GM23338 (cell line): ENCODE measurements around the gene GPR50. TPM values are rescaled to one million over a fixed set of nuclear protein-coding genes. Genes with fewer than 3 reads are reported as not detected.

ENCODE experiments used
- ATAC-seq: fragments of 200-7000 bp; cut with Tn5 transposase; 3 replicates; pipeline ENCODE4 v1.9.1; 2020
- DNase-seq: peaks from one replicate; pipeline ENCODE4 v3.0.0-alpha.2; 2015; ENCODE audit warnings: low spot score
- H2AFZ ChIP-seq: fragments of 200-600 bp; sonication (generic); 2 replicates; pipeline ENCODE4 v1.8.0; 2016; ENCODE audit warnings: antibody characterized with exemption, mild to moderate bottlenecking, moderate library complexity
- H3F3A ChIP-seq: fragments of 200-600 bp; sonication (generic); replicated peaks from 2 replicates; pipeline ENCODE4 v1.8.0; 2017; ENCODE audit warnings: antibody characterized with exemption, mixed run types, low read depth
- H3K27ac ChIP-seq: fragments of 200-600 bp; sonication (generic); 2 replicates; pipeline ENCODE4 v1.6.1; 2016; ENCODE audit warnings: low read depth
- H3K27me3 ChIP-seq: fragments of 200-600 bp; sonication (generic); 2 replicates; pipeline ENCODE4 v1.8.0; 2016; ENCODE audit warnings: mild to moderate bottlenecking, mixed run types, moderate library complexity; ENCODE audit not compliant: insufficient read depth
- H3K36me3 ChIP-seq: fragments of 200-600 bp; sonication (generic); 2 replicates; pipeline ENCODE4 v1.8.0; 2016; ENCODE audit warnings: mild to moderate bottlenecking; ENCODE audit not compliant: insufficient read depth
- H3K4me1 ChIP-seq: fragments of 200-600 bp; sonication (generic); 2 replicates; pipeline ENCODE4 v1.8.0; 2016; ENCODE audit warnings: mild to moderate bottlenecking, moderate library complexity; ENCODE audit not compliant: insufficient read depth
- H3K4me2 ChIP-seq: fragments of 200-600 bp; sonication (generic); 2 replicates; pipeline ENCODE4 v1.7.1; 2017; ENCODE audit warnings: mixed run types
- H3K4me3 ChIP-seq: fragments of 200-600 bp; sonication (generic); 2 replicates; pipeline ENCODE4 v1.6.1; 2016; ENCODE audit warnings: mixed run types
- H3K79me2 ChIP-seq: fragments of 200-600 bp; sonication (generic); replicated peaks from 2 replicates; pipeline ENCODE4 v1.8.0; 2017; ENCODE audit warnings: mild to moderate bottlenecking; ENCODE audit not compliant: insufficient read depth
- H3K9me2 ChIP-seq: fragments of 200-600 bp; sonication (generic); 2 replicates; pipeline ENCODE4 v1.8.0; 2017; ENCODE audit not compliant: insufficient read depth
- H4K20me1 ChIP-seq: fragments of 200-600 bp; sonication (generic); replicated peaks from 2 replicates; pipeline ENCODE4 v1.8.0; 2017; ENCODE audit warnings: mild to moderate bottlenecking; ENCODE audit not compliant: insufficient read depth
- H3K27ac Mint-ChIP-seq: 2 replicates; pipeline ENCODE4 v1.8.0; 2020; ENCODE audit warnings: inconsistent platforms, mild to moderate bottlenecking, moderate library complexity, mixed read lengths
- H3K27me3 Mint-ChIP-seq: 3 replicates; pipeline ENCODE4 v1.8.0; 2022; ENCODE audit warnings: low read depth, mild to moderate bottlenecking, moderate library complexity, mixed read lengths, inconsistent platforms; ENCODE audit not compliant: insufficient read depth, poor library complexity
- H3K36me3 Mint-ChIP-seq: 3 replicates; pipeline ENCODE4 v1.8.0; 2021; ENCODE audit warnings: low read depth, mild to moderate bottlenecking, inconsistent platforms, moderate library complexity, mixed read lengths
- H3K4me1 Mint-ChIP-seq: 3 replicates; pipeline ENCODE4 v1.8.0; 2020; ENCODE audit warnings: mild to moderate bottlenecking, inconsistent platforms, mixed read lengths
- H3K4me3 Mint-ChIP-seq: 3 replicates; pipeline ENCODE4 v1.8.0; 2021; ENCODE audit warnings: moderate library complexity, mild to moderate bottlenecking, inconsistent platforms, mixed read lengths
- H3K9me3 Mint-ChIP-seq: 3 replicates; pipeline ENCODE4 v1.8.0; 2020; ENCODE audit warnings: moderate library complexity, mild to moderate bottlenecking, inconsistent platforms, mixed read lengths
- CTCF ChIP-seq, 2 experiments: fragments of 200-600 bp in 1 of 2; sonication (generic) in 1 of 2; conservative IDR thresholded peaks; 2 replicates each; pipeline versions ENCODE4 v1.5.1 to v1.6.1; 2016 to 2017; ENCODE audit warnings: antibody characterized with exemption in 2 of 2, low read depth in 2 of 2, mild to moderate bottlenecking in 2 of 2, moderate library complexity in 1 of 2
- REST ChIP-seq: IDR thresholded peaks from one replicate; pipeline ENCODE4 v1.6.1; 2018; ENCODE audit warnings: antibody characterized with exemption; ENCODE audit not compliant: unreplicated experiment
- STAT1 ChIP-seq: IDR thresholded peaks from one replicate; pipeline ENCODE4 v1.6.1; 2016; ENCODE audit warnings: antibody characterized with exemption; ENCODE audit not compliant: unreplicated experiment
- polyA plus RNA-seq: library from polyadenylated mRNA; unstranded; fragments of >200 nt; fragmentation: Nextera tagmentation; extraction: Ambion mirVana; gene quantifications from 2 replicates; pipeline ENCODE4 v1.2.1, GENCODE V29; 2016
- total RNA-seq: library from RNA; depleted of rRNA; stranded (reverse); fragments of >200 nt; shearing (Covaris generic); gene quantifications from 2 replicates; pipeline ENCODE4 v1.2.3, GENCODE V29; 2014

The GPR50 gene
- total and polyA plus RNA-seq, 2 experiments from 2014 or later: 0.59 to 1.5 TPM

GRCh38 chrX:151151665-151152267 is 24.6 kb upstream of the GPR50 start:
- Mint-ChIP-seq H3K4me1 (peaks cover 20% of the 10 kb centered on the region; the same call in 2 of the 3 replicates), H3K9me3 (no peaks in the 10 kb centered on the region), H3K27ac (no peak overlapping the region), H3K36me3 (no peaks in the 10 kb centered on the region), H3K27me3 (peaks cover 4% of the 10 kb centered on the region), H3K4me3 (no peak overlapping the region)
- Histone ChIP-seq H3K4me2 (no peak overlapping the region), H3K36me3 (no peaks in the 10 kb centered on the region), H3K9me2 (no peaks in the 10 kb centered on the region), H3K4me3 (no peak overlapping the region), H3K27me3 (peaks cover 30% of the 10 kb centered on the region), H3K79me2 (no peaks in the 10 kb centered on the region), H3F3A (no peaks in the 10 kb centered on the region), H3K4me1 (no peaks in the 10 kb centered on the region; the same call in 1 of the 2 replicates), H2AFZ (no peak overlapping the region), H3K27ac (no peak overlapping the region), H4K20me1 (no peaks in the 10 kb centered on the region)
- DNase-seq: peak; percentile 66
- TF ChIP-seq REST (no peak), CTCF (conservative IDR thresholded peaks at IDR 0.05; ENCODE audit: low read depth in 2 of 2) (peak; percentile 68 to 79)
- ATAC-seq: peak; percentile 82

DNA sequence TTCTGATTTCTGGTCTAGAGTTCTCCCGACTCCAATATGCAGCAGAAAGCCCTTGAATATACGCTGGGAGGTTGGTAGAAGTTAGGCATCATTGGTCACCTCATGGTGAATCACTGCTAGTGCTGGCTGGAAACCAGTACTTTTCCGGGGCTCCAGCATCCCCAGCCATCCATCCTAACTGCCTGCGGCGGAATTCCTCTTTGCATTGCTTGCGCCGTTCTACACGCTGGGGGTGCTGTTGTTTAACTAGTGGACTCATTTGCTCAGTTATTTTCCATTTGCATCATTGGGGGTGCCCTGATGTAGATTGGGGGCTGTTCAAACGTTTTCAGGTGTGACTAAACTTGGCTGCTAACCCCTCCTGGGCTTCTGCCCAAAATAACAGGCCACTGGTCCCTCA is 23.3 kb upstream of the GPR50 start:
- TF ChIP-seq STAT1 (no peak), CTCF (conservative IDR thresholded peaks at IDR 0.05; ENCODE audit: low read depth in 2 of 2) (peak; percentile 53 to 67)
- H3K27me3 Mint-ChIP-seq: peaks cover 4% of the 10 kb centered on the region

More for the DNA sequence above, 23.3 kb upstream of the GPR50 start:
- H3K36me3 ChIP-seq: no peaks in the 10 kb centered on the region
- H3F3A ChIP-seq: no peaks in the 10 kb centered on the region
- H3K79me2 ChIP-seq: no peaks in the 10 kb centered on the region
- Mint-ChIP-seq H3K4me3 (peak overlapping the region; percentile 27; the same call in 1 of the 3 replicates), H3K4me1 (peaks cover 20% of the 10 kb centered on the region; the same call in 2 of the 3 replicates), H3K9me3 (no peaks in the 10 kb centered on the region), H3K36me3 (no peaks in the 10 kb centered on the region), H3K27ac (no peak overlapping the region)
- H3K4me2 ChIP-seq: peak overlapping the region; percentile 53; the same call in 1 of the 2 replicates
- DNase-seq (peak; percentile 83), ATAC-seq (peak; percentile 79)
- H3K27me3 ChIP-seq: peaks cover 30% of the 10 kb centered on the region
- H3K4me3 ChIP-seq: peak overlapping the region; percentile 41; the same call in 1 of the 2 replicates
- H2AFZ ChIP-seq: no peak overlapping the region
- no peaks in the 10 kb centered on the region; the same call in 1 of the 2 replicates for H3K4me1 ChIP-seq
- no peaks in the 10 kb centered on the region for H3K9me2 ChIP-seq
- H3K27ac ChIP-seq: no peak overlapping the region
- no peaks in the 10 kb centered on the region for H4K20me1 ChIP-seq
